MM.1S (cell line): ENCODE results near the gene AHRR.
"Not testable (repeated sequence)": the region's sequence is repeated elsewhere in the genome, so short reads cannot be mapped to it uniquely, and the experiment has no call there.

Experiments
- EZH2 ChIP-seq: fragments of 300-600 bp; sonication (generic); optimal IDR thresholded peaks from 2 replicates; pipeline ENCODE3; 2017; ENCODE audit warnings: low read depth, mild to moderate bottlenecking, antibody characterized with exemption, low read length, mixed read lengths
- TF ChIP-seq, protein P1 (sequence below): fragments of 300-600 bp; sonication (generic); IDR thresholded peaks from 2 replicates; pipeline ENCODE4 v1.5.1; 2016; ENCODE audit warnings: antibody characterized with exemption, low read length, mixed read lengths

DNA sequence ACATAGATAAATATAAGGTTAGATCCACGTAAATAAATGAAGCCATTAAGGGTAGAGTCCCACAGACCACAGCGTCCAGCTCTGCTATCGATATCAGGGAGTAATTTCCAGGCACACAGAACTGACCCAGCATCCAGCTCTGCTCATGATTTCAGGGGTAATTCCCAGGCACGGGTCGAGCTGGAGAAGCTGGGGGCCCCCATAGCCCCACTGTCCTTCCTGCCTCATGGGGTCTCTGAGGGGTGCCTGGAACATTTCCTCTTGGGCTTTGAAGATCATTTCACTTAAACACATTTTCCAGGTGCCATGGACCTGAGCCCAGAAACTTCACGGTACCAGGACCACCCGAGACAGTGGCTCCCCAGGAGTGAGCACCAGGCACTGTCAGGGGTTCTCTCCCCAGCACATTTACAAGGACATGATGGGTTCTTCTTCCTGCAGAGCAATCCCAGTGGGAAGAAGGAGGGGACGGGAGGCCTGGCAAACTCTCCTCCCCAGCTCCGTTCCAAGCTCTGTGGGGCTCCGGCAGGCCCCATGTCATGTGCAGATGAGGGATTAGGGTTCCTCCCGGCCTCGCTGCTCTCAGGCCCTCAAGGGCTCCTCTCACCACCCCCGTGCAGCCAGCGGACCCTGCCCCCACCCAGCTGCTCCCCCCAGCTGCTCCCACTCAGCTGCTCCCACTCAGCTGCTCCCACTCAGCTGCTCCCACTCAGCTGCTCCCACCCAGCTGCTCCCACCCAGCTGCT, 23.4 kb upstream of the AHRR start:
- TF ChIP-seq, protein P1, sequence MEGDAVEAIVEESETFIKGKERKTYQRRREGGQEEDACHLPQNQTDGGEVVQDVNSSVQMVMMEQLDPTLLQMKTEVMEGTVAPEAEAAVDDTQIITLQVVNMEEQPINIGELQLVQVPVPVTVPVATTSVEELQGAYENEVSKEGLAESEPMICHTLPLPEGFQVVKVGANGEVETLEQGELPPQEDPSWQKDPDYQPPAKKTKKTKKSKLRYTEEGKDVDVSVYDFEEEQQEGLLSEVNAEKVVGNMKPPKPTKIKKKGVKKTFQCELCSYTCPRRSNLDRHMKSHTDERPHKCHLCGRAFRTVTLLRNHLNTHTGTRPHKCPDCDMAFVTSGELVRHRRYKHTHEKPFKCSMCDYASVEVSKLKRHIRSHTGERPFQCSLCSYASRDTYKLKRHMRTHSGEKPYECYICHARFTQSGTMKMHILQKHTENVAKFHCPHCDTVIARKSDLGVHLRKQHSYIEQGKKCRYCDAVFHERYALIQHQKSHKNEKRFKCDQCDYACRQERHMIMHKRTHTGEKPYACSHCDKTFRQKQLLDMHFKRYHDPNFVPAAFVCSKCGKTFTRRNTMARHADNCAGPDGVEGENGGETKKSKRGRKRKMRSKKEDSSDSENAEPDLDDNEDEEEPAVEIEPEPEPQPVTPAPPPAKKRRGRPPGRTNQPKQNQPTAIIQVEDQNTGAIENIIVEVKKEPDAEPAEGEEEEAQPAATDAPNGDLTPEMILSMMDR = not testable (repeated sequence)
- TF ChIP-seq EZH2 = not testable (repeated sequence)
